SK-N-MC (cell line): Measurements from ENCODE around the gene PRXL2A.

ENCODE experiments used
- EZH2 ChIP-seq: fragments of 200-600 bp; sonication (generic); IDR thresholded peaks from one replicate; pipeline ENCODE4 v1.6.1; 2017; ENCODE audit warnings: antibody characterized with exemption
- POLR2AphosphoS5 ChIP-seq: IDR thresholded peaks from 2 replicates; pipeline ENCODE4 v1.6.1; 2012; ENCODE audit warnings: mild to moderate bottlenecking, low read depth, low read length, borderline replicate concordance

GRCh38 chr10:80410578-80411145 lies 2.3 kb downstream of the PRXL2A start:
- TF ChIP-seq EZH2, result no peak
- no peak for TF ChIP-seq POLR2AphosphoS5
